ENCODE data around the gene FBLN1. TPM values are rescaled to one million over a fixed set of nuclear protein-coding genes. Genes with fewer than 3 reads are reported as not detected.

The FBLN1 gene
- polyA plus RNA-seq, 1 donor from 2014 or later, result 3.4 TPM

- Histone ChIP-seq H3K9ac (ENCODE audit: low read length) (peak overlapping the region; percentile 61), H3K9me2 (ENCODE audit: insufficient read depth, low read length) (no peaks in the 10 kb centered on the region), H3F3A (ENCODE audit: insufficient read depth, low read length, poor library complexity, severe bottlenecking) (no peaks in the 10 kb centered on the region), H3K27me3 (ENCODE audit: insufficient read depth, low read depth, low read length) (peaks cover 10% of the 10 kb centered on the region), H3K4me2 (ENCODE audit: low read length) (no peak overlapping the region), H3K36me3 (ENCODE audit: insufficient read depth, low read length) (no peaks in the 10 kb centered on the region), H2AFZ (ENCODE audit: low read depth, low read length) (peak overlapping the region; percentile 14), H4K20me1 (ENCODE audit: insufficient read depth) (no peaks in the 10 kb centered on the region), H3K79me2 (replicated peaks; ENCODE audit: insufficient read depth, low read length) (peaks cover 19% of the 10 kb centered on the region), H3K9me3 (ENCODE audit: low read length) (no peaks in the 10 kb centered on the region), H3K27ac (ENCODE audit: low read length) (no peak overlapping the region), H3K4me3 (ENCODE audit: low read length) (peak overlapping the region; percentile 67)
- TF ChIP-seq MXI1 (conservative IDR thresholded peaks at IDR 0.05; ENCODE audit: poor library complexity, severe bottlenecking) (no peak), EP300 (conservative IDR thresholded peaks at IDR 0.05; ENCODE audit: poor library complexity, severe bottlenecking) (no peak), POLR2AphosphoS5 (IDR thresholded peaks at IDR 0.05) (no peak), RAD21 (conservative IDR thresholded peaks at IDR 0.05) (no peak), TAF1 (IDR thresholded peaks at IDR 0.05; ENCODE audit: low read depth) (no peak), SMC3 (conservative IDR thresholded peaks at IDR 0.05; ENCODE audit: poor library complexity) (no peak), REST (IDR thresholded peaks at IDR 0.05; ENCODE audit: borderline replicate concordance) (no peak), CTCF (IDR thresholded peaks at IDR 0.05; ENCODE audit: poor library complexity, severe bottlenecking) (no peak), EZH2 (IDR thresholded peaks at IDR 0.05; ENCODE audit: borderline replicate concordance, insufficient read depth, low read length, poor library complexity, severe bottlenecking) (no peak)
Measured at GRCh38 chr22:45503050-45503815, 550 bp downstream of the FBLN1 start.

- H3K9me2 ChIP-seq (ENCODE audit: insufficient read depth, low read length), result no peaks in the 10 kb centered on the region
- H3K27ac ChIP-seq (ENCODE audit: low read length), result no peak overlapping the region
- H3K79me2 ChIP-seq (replicated peaks; ENCODE audit: insufficient read depth, low read length), result peaks cover 19% of the 10 kb centered on the region
- H3K4me2 ChIP-seq (ENCODE audit: low read length), result no peak overlapping the region
- peaks cover 10% of the 10 kb centered on the region for H3K27me3 ChIP-seq (ENCODE audit: insufficient read depth, low read depth, low read length)
- TF ChIP-seq REST (IDR thresholded peaks at IDR 0.05; ENCODE audit: borderline replicate concordance) (no peak), EP300 (conservative IDR thresholded peaks at IDR 0.05; ENCODE audit: poor library complexity, severe bottlenecking) (no peak), MXI1 (conservative IDR thresholded peaks at IDR 0.05; ENCODE audit: poor library complexity, severe bottlenecking) (no peak), SMC3 (conservative IDR thresholded peaks at IDR 0.05; ENCODE audit: poor library complexity) (no peak), CTCF (IDR thresholded peaks at IDR 0.05; ENCODE audit: poor library complexity, severe bottlenecking) (no peak), POLR2AphosphoS5 (IDR thresholded peaks at IDR 0.05) (no peak), RAD21 (conservative IDR thresholded peaks at IDR 0.05) (no peak), TAF1 (IDR thresholded peaks at IDR 0.05; ENCODE audit: low read depth) (no peak), EZH2 (IDR thresholded peaks at IDR 0.05; ENCODE audit: borderline replicate concordance, insufficient read depth, low read length, poor library complexity, severe bottlenecking) (no peak)
- H4K20me1 ChIP-seq (ENCODE audit: insufficient read depth), result no peaks in the 10 kb centered on the region
- no peak overlapping the region for H2AFZ ChIP-seq (ENCODE audit: low read depth, low read length)
- H3K9me3 ChIP-seq (ENCODE audit: low read length), result no peaks in the 10 kb centered on the region
- peak overlapping the region; percentile 61 for H3K9ac ChIP-seq (ENCODE audit: low read length)
- H3K4me3 ChIP-seq (ENCODE audit: low read length), result peak overlapping the region; percentile 67
- no peaks in the 10 kb centered on the region for H3F3A ChIP-seq (ENCODE audit: insufficient read depth, low read length, poor library complexity, severe bottlenecking)
- no peaks in the 10 kb centered on the region for H3K36me3 ChIP-seq (ENCODE audit: insufficient read depth, low read length)
Measured at GRCh38 chr22:45503816-45504372, 1.2 kb downstream of the FBLN1 start.

Measured in neural cell (in vitro differentiated cells).